ENCODE data around the gene CYSRT1.

Gene CYSRT1

DNA sequence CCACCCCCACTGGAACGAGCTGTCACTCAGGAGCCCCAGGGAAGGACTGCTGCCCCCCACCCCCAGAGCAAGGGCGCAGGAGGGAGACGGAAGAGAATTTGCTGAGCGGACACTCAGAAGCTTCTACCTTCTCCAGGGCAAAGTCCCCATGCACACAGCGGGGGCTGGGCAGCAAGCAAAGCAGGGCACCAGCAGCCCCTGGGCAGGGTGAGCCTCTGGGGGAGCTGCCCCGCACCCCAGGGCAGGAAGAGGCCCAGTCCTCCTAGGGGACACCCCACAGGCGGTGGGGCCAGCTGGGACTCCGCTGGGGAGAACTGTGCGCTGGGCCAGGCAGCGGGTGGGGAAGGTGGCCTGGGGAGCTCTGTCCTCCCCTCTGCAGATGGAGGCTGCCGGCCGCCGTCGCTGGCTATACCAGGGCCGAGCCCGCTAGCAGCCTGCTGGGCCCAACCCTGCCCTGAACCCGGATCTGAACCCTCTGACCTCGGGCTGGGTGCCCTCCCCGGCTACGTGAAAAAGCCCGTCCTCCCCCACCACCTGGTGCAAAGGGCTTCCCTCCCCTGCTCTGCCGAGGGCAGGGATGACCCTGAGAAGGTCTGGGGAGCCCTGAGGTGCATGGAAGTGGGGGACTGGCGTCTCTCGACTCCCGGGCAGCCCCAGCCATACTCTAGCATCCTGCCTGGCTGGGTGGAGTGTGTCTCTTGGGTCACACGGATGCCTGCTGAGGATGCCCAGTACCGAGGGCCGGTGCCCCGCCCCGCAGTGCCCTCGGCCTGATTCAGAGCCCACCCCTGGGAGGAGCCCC lies 5.1 kb downstream of the CYSRT1 start:
- no peak overlapping the region for H3K4me3 ChIP-seq (ENCODE audit: low read depth, low read length)
- TF ChIP-seq, protein P1, sequence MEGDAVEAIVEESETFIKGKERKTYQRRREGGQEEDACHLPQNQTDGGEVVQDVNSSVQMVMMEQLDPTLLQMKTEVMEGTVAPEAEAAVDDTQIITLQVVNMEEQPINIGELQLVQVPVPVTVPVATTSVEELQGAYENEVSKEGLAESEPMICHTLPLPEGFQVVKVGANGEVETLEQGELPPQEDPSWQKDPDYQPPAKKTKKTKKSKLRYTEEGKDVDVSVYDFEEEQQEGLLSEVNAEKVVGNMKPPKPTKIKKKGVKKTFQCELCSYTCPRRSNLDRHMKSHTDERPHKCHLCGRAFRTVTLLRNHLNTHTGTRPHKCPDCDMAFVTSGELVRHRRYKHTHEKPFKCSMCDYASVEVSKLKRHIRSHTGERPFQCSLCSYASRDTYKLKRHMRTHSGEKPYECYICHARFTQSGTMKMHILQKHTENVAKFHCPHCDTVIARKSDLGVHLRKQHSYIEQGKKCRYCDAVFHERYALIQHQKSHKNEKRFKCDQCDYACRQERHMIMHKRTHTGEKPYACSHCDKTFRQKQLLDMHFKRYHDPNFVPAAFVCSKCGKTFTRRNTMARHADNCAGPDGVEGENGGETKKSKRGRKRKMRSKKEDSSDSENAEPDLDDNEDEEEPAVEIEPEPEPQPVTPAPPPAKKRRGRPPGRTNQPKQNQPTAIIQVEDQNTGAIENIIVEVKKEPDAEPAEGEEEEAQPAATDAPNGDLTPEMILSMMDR (IDR thresholded peaks at IDR 0.05; ENCODE audit: borderline replicate concordance, insufficient read depth, low read depth, low read length): no peak

DNA sequence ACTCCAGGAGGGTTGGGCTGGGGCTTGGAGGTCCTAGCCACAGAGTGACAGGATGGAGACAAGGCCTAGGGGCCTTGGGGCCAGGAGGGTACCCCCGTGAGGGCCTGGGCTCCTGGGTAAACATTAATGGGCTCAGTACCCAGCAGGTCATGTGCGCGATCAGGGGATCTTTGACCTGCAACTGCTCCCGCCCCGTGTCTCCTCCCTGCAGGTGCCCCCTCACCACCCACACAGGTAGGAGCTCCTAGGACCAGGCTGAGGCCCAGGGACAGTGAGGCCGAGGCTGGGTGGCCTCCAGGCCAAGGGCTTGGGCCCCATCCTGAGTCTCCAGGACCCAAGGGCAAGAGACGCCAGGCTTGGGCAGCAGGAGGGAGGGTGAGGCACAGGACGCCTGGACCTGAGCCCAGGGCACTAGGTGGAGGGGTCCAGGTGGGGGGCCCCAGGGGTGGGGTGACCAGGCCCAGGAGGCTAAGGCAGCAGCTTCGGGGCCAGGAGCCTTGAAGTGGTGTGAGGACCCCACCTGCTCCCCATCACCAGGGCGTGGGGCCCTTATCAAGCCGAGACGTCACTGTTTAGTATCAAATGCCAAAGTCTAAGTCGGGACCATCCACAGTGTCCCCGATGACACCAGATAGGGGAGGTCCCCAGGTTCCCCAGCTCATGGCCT lies 5.9 kb downstream of the CYSRT1 start, which contains the start of gene SLC34A3:
Gene SLC34A3, plus strand, starts transcription at position 197 of the 667 bp plus-strand sequence. CDS start 802 bp downstream, outside the sequence.
- TF ChIP-seq, protein P1 (IDR thresholded peaks at IDR 0.05; ENCODE audit: borderline replicate concordance, insufficient read depth, low read depth, low read length): no peak
- no peak within 1 kb of the TSS for H3K4me3 ChIP-seq (ENCODE audit: low read depth, low read length)

DNA sequence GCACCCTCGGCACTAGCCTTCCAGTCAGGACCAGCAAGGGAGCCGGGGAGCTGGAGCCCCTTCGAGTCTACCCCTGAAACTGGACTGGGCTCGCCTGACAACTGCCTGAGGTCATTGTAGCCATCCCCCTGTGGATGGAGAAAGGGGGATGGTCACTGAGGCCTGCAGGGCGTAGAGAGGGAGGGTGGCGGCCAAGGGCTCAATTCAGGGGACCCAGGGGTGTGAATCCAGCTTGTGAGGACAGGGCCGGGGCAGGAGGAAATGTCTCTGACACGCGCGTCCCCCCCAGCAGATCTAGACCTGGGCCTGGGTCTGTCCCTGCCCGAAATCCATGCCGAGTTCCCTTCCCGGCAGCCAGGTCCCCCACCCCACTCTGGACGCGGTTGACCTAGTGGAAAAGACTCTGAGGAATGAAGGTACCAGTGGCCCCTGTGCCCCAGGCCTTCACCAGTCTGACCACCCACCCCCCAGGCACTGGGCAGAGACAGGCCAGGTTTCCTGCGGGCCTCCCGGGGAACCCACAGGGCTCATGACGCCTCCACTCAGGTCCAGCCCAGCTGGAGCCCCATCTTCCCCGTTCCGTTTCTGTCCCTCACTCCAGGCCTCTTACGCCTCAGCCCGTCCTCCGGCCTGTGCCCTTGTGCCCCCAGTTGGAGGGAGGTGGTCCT lies 6.5 kb downstream of the CYSRT1 start:
- no peak overlapping the region for H3K4me3 ChIP-seq (ENCODE audit: low read depth, low read length)
- TF ChIP-seq, protein P1 (IDR thresholded peaks at IDR 0.05; ENCODE audit: borderline replicate concordance, insufficient read depth, low read depth, low read length): no peak

DNA sequence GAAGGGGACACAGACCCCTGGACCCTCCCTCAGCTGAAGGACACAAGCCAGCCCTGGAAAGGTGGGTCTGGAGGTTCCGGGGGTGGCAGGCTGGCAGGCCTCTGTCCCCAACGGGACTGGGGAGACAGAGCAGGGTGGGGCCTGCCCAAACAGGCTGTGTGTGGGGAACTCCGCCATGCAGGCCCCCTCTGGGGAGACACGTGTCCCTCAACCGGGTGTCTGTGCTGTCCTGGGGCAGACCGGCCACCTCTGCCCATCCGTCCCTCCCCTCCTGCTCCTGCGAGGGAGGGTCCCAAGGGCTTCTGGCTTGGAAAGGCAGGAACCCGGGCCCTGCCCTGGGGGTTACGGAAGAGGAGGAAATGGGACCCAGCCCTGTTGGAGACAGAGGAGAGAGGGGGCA lies 7.1 kb downstream of the CYSRT1 start:
- TF ChIP-seq, protein P1 (IDR thresholded peaks at IDR 0.05; ENCODE audit: borderline replicate concordance, insufficient read depth, low read depth, low read length): no peak
- H3K4me3 ChIP-seq (ENCODE audit: low read depth, low read length): no peak overlapping the region

DNA sequence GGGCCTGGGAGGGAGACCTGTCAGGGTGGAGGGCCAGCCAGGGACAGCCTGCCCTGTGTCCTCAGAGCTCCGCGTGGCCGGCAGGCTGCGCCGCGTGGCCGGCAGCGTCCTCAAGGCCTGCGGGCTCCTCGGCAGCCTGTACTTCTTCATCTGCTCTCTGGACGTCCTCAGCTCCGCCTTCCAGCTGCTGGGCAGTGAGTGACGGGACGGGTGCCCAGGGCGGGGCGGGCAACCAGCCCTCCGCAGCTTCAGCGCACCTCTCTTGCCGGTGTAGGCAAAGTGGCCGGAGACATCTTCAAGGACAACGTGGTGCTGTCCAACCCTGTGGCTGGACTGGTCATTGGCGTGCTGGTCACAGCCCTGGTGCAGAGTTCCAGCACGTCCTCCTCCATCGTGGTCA lies 7.5 kb downstream of the CYSRT1 start:
- H3K4me3 ChIP-seq (ENCODE audit: low read depth, low read length): no peak overlapping the region
- TF ChIP-seq, protein P1 (IDR thresholded peaks at IDR 0.05; ENCODE audit: borderline replicate concordance, insufficient read depth, low read depth, low read length): no peak

DNA sequence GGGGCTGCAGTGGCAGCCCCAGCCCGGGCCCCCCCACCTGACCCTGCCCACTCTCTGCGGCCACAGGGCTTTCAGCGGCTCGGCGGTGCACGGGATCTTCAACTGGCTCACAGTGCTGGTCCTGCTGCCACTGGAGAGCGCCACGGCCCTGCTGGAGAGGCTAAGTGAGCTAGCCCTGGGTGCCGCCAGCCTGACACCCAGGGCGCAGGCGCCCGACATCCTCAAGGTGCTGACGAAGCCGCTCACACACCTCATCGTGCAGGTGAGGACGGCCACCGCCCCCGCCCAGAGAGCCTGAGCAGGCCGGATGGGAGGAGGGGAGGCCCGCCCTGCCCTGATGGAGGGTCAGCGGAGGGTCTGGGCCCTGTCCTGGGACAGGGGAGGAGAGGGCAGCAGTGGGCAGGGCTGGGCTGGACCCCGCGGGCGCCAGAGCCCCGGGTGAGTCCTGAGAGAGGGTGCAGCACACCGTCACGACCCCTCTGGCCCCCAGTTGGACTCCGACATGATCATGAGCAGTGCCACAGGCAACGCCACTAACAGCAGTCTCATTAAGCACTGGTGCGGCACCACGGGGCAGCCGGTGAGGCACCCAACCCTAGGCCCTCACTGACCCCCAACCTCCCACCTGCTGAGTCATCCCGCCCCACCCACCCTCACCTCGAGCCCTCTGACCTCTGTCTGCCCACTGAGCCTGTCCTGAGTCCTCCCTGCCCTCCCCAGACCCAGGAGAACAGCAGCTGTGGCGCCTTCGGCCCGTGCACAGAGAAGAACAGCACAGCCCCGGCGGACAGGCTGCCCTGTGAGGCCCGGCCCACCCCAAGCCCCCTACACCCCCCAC lies 8.4 kb downstream of the CYSRT1 start:
- TF ChIP-seq, protein P1 (IDR thresholded peaks at IDR 0.05; ENCODE audit: borderline replicate concordance, insufficient read depth, low read depth, low read length): no peak
- no peak overlapping the region for H3K4me3 ChIP-seq (ENCODE audit: low read depth, low read length)
